OCI-LY1 (cell line): ENCODE results near the gene CCDC13.

Experiments used
- H2AFZ ChIP-seq: fragments of 200-600 bp; sonication (generic), shearing (Covaris generic); 2 replicates; pipeline ENCODE4 v1.6.0; 2014; ENCODE audit warnings: antibody characterized with exemption, mild to moderate bottlenecking, low read length
- H3F3A ChIP-seq: fragments of 200-600 bp; sonication (generic), shearing (Covaris generic); 2 replicates; pipeline ENCODE4 v1.6.0; 2014; ENCODE audit warnings: mild to moderate bottlenecking, antibody characterized with exemption, low read length, moderate library complexity; ENCODE audit not compliant: insufficient read depth
- H3K27ac ChIP-seq: fragments of 200-600 bp; sonication (generic); 2 replicates; pipeline ENCODE4 v1.5.1; 2014; ENCODE audit warnings: low read length, mixed run types, mild to moderate bottlenecking, low read depth; ENCODE audit not compliant: poor library complexity, severe bottlenecking
- H3K27me3 ChIP-seq: fragments of 200-600 bp; sonication (generic); 2 replicates; pipeline ENCODE4 v1.6.0; 2014; ENCODE audit warnings: antibody characterized with exemption, mild to moderate bottlenecking, low read length, moderate library complexity; ENCODE audit not compliant: insufficient read depth
- H3K36me3 ChIP-seq: fragments of 200-600 bp; sonication (generic); 2 replicates; pipeline ENCODE4 v1.6.1; 2014; ENCODE audit warnings: mild to moderate bottlenecking, antibody characterized with exemption, low read length, moderate library complexity, mixed read lengths; ENCODE audit not compliant: insufficient read depth
- H3K4me1 ChIP-seq: fragments of 200-600 bp; sonication (generic); 2 replicates; pipeline ENCODE4 v1.5.1; 2014; ENCODE audit warnings: mild to moderate bottlenecking, low read length, moderate library complexity; ENCODE audit not compliant: insufficient read depth, severe bottlenecking
- H3K4me2 ChIP-seq: fragments of 200-600 bp; sonication (generic), shearing (Covaris generic); 2 replicates; pipeline ENCODE4 v1.6.1; 2014; ENCODE audit warnings: low read length
- H3K4me3 ChIP-seq: fragments of 200-600 bp; sonication (generic); 2 replicates; pipeline ENCODE4 v1.5.1; 2014; ENCODE audit warnings: low read length, low read depth, mild to moderate bottlenecking, mixed read lengths; ENCODE audit not compliant: poor library complexity, severe bottlenecking
- H3K79me2 ChIP-seq: fragments of 200-600 bp; shearing (Covaris generic); 2 replicates; pipeline ENCODE4 v1.6.1; 2016; ENCODE audit warnings: mixed run types, low read length, mixed read lengths; ENCODE audit not compliant: insufficient read depth
- H3K9ac ChIP-seq: fragments of 200-600 bp; sonication (generic), shearing (Covaris generic); 2 replicates; pipeline ENCODE4 v1.6.1; 2014; ENCODE audit warnings: mild to moderate bottlenecking, low read length, mixed read lengths
- H3K9me2 ChIP-seq: fragments of 200-600 bp; sonication (generic), shearing (Covaris generic); 2 replicates; pipeline ENCODE4 v1.6.1; 2014; ENCODE audit warnings: low read depth, mild to moderate bottlenecking, low read length, mixed read lengths
- H3K9me3 ChIP-seq: fragments of 200-600 bp; shearing (Covaris generic); 2 replicates; pipeline ENCODE4 v1.6.1; 2014; ENCODE audit warnings: low read length, mixed read lengths
- H4K20me1 ChIP-seq: fragments of 200-600 bp; sonication (generic), shearing (Covaris generic); 2 replicates; pipeline ENCODE4 v1.6.0; 2016; ENCODE audit warnings: mild to moderate bottlenecking, low read length; ENCODE audit not compliant: insufficient read depth
- EZH2 ChIP-seq: fragments of 200-600 bp; sonication (generic), shearing (Covaris generic); IDR thresholded peaks from 2 replicates; pipeline ENCODE4 v1.8.0; 2017; ENCODE audit warnings: borderline replicate concordance, mixed run types, mild to moderate bottlenecking, antibody characterized with exemption, low read length, moderate library complexity, mixed read lengths
- TF ChIP-seq, protein P1 (sequence below): fragments of 200-600 bp; sonication (generic), shearing (Covaris generic); IDR thresholded peaks from 2 replicates; pipeline ENCODE4 v1.5.1; 2017; ENCODE audit warnings: mild to moderate bottlenecking, antibody characterized with exemption, low read length, moderate library complexity, mixed read lengths

CCDC13 gene

DNA sequence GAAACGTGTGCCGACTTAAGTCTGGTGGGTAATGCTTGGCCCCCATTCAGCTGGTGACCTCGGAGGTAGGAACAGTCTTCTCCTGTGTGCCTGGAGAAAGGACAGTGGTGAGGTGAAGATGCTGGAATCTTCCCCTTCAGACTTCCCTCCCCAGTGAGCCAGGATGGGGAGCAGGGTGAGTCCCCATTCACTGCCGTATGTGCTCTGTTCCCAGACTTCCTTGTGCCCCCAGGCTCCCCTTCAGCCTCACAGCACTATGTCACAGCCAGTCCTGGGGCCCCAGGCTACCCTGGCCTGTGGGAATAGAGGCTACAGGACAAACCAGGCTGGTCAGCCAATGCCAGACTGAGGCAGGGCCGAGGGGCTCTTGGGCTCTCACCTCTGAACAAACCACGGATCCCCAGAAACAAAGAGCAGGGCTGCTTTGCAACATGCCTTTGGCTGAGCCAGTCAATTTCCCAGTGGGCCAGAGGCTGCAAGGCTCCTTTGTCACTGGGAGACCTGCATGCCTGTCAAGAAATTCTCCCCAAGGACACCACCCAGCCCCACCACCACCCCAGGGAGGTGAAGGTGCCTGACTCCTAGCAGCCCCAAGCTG is 38.7 kb downstream of the CCDC13 start:
- Histone ChIP-seq H3K4me3 (no peak overlapping the region), H3K9me3 (no peaks in the 10 kb centered on the region), H3K4me2 (no peak overlapping the region), H3K27ac (no peak overlapping the region), H3F3A (no peaks in the 10 kb centered on the region), H3K79me2 (no peaks in the 10 kb centered on the region), H4K20me1 (no peaks in the 10 kb centered on the region), H3K27me3 (no peaks in the 10 kb centered on the region), H3K4me1 (no peaks in the 10 kb centered on the region), H2AFZ (no peak overlapping the region), H3K9me2 (no peaks in the 10 kb centered on the region), H3K36me3 (no peaks in the 10 kb centered on the region), H3K9ac (no peak overlapping the region)
- no peak for TF ChIP-seq EZH2
- TF ChIP-seq, protein P1, sequence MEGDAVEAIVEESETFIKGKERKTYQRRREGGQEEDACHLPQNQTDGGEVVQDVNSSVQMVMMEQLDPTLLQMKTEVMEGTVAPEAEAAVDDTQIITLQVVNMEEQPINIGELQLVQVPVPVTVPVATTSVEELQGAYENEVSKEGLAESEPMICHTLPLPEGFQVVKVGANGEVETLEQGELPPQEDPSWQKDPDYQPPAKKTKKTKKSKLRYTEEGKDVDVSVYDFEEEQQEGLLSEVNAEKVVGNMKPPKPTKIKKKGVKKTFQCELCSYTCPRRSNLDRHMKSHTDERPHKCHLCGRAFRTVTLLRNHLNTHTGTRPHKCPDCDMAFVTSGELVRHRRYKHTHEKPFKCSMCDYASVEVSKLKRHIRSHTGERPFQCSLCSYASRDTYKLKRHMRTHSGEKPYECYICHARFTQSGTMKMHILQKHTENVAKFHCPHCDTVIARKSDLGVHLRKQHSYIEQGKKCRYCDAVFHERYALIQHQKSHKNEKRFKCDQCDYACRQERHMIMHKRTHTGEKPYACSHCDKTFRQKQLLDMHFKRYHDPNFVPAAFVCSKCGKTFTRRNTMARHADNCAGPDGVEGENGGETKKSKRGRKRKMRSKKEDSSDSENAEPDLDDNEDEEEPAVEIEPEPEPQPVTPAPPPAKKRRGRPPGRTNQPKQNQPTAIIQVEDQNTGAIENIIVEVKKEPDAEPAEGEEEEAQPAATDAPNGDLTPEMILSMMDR = no peak

DNA sequence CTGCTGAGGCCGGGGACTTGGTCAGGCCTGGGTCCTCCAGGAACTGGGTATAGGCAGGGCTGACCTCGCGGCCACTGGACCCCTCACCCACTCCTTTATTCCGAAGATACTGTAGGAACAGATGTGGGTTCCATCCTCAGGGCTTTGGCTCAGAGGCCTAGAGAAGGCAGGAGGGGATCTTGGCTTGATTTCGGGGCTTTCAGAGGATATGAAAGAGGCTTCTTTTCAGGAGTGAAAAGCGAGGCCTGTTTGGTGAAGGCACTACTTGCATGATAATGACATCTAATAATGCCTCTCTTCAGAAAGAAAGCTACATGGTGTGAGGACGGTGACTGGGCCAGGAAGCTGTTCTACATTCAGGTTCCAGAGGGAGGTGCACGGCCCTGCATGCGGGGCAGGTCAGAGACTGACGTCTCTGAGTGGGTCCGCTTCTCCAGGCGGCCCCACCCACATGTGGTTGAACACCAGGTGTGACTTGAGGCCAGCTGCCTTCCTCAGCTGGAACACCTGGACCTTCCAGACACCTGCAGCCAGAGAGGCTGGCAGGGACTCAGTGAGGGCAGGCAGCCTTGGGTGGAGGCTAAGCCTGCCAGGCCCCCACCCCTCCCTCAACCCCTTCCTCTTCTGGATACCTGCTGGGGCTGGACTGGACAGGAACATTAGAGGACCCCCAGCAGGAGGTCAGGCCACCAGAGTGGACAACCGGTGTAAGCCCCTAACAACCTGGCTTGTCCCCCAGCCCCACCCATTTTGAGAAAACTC is 39.4 kb downstream of the CCDC13 start:
- Histone ChIP-seq H3K9ac (no peak overlapping the region), H3K27me3 (no peaks in the 10 kb centered on the region), H3K36me3 (no peaks in the 10 kb centered on the region), H3K79me2 (no peaks in the 10 kb centered on the region), H3K4me1 (no peaks in the 10 kb centered on the region), H3F3A (no peaks in the 10 kb centered on the region), H3K4me2 (no peak overlapping the region), H3K9me3 (no peaks in the 10 kb centered on the region), H4K20me1 (no peaks in the 10 kb centered on the region), H2AFZ (no peak overlapping the region), H3K9me2 (no peaks in the 10 kb centered on the region), H3K4me3 (no peak overlapping the region), H3K27ac (no peak overlapping the region)
- TF ChIP-seq, protein P1 = no peak
- TF ChIP-seq EZH2 = no peak

DNA sequence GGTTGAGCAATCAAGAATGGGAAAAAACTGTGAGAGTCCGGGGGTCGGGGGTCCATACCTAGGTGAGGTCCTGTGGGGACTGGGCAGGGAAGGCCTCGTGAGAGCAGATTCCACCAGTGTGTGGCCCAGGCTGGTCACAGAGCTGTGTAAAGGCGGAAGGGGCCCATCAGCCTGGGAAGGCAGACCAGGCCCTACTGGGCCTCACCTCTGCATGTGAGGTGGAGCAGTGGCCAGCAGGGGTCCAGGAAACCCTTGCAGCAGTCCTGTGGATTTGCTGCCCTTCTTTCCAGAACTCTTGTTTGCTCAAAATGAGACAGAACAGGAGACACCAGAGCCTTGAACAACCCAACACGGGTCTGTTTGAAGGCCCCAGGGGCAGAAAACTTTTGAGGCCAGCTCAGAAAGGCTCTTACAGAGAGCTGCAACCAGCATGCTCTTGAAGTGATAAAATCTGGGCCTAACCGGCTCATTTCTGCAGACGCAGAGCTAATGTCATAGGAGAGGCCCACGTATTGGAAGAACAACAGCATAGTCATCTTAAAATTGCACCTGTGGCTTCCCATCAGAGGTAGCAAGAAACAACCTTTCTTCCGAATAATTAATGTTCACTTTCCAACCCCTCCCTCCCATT is 40.1 kb downstream of the CCDC13 start:
- Histone ChIP-seq H2AFZ (no peak overlapping the region), H3K27ac (no peak overlapping the region), H3K4me3 (no peak overlapping the region), H3K27me3 (no peaks in the 10 kb centered on the region), H3K36me3 (no peaks in the 10 kb centered on the region), H3K9ac (no peak overlapping the region), H3K79me2 (no peaks in the 10 kb centered on the region), H3K4me1 (no peaks in the 10 kb centered on the region), H3K4me2 (no peak overlapping the region), H3K9me3 (no peaks in the 10 kb centered on the region), H3F3A (no peaks in the 10 kb centered on the region), H3K9me2 (no peaks in the 10 kb centered on the region), H4K20me1 (no peaks in the 10 kb centered on the region)
- TF ChIP-seq, protein P1 = no peak
- TF ChIP-seq EZH2 = no peak
